ENCODE data around the gene KRT79.

The KRT79 gene

DNA sequence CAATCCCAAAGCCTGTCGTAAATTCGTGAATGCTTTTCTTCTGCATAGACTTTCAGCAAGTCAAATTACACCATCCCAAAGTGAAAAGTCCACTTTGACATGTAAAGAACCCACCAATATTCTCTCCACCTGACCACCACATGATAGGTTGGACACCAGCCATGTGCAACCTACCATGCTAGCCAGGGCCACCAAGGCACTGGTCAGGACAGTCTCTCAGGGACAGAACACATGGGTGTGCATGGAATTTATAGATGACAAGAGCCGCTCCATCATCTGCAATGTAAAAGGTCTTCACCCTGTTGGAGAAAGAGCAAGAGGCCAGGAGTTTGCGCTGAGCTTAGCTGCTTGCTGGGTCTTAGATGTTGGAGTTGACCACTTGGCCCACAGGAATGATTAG lies 51.6 kb downstream of the KRT79 start:
- H3K4me1 Mint-ChIP-seq: no peaks in the 10 kb centered on the region
- no peak for ATAC-seq (ENCODE audit: low read depth)
- DNase-seq (ENCODE audit: low spot score in 2 of 2): no peak
- no peak overlapping the region for H3K4me3 Mint-ChIP-seq
- H3K27ac Mint-ChIP-seq: no peak overlapping the region
- no peaks in the 10 kb centered on the region for H3K36me3 Mint-ChIP-seq
- H3K27me3 Mint-ChIP-seq: peaks cover 17% of the 10 kb centered on the region
- peaks cover 2% of the 10 kb centered on the region for H3K9me3 Mint-ChIP-seq

GRCh38 chr12:52781399-52782082 lies 52.6 kb downstream of the KRT79 start:
- Mint-ChIP-seq H3K9me3 (peaks cover 2% of the 10 kb centered on the region), H3K36me3 (no peaks in the 10 kb centered on the region), H3K4me3 (no peak overlapping the region), H3K27ac (no peak overlapping the region), H3K4me1 (no peaks in the 10 kb centered on the region), H3K27me3 (peaks cover 20% of the 10 kb centered on the region)
- ATAC-seq (ENCODE audit: low read depth): no peak
- DNase-seq (ENCODE audit: low spot score in 2 of 2): no peak

DNA sequence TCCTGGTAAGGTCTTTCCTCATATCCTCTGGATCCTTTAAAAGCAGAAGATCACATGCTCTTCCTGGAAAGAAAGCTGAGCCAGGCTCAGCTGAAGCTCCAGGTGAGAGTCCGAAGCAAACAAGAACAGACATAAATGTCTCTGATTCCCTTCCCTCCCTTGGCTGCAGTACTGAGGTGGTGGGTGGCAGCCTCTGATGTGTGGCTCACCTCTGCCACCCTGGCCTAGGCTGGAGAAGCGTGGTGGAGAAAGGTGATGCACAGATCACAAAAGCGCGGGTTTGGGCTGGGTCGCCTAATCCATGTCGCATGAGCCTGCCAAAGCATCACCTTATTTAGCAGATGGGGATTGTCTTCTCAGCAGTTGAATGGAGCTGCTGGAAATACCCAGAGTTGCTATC lies 54.2 kb downstream of the KRT79 start:
- Mint-ChIP-seq H3K4me3 (no peak overlapping the region), H3K9me3 (no peaks in the 10 kb centered on the region)

DNA sequence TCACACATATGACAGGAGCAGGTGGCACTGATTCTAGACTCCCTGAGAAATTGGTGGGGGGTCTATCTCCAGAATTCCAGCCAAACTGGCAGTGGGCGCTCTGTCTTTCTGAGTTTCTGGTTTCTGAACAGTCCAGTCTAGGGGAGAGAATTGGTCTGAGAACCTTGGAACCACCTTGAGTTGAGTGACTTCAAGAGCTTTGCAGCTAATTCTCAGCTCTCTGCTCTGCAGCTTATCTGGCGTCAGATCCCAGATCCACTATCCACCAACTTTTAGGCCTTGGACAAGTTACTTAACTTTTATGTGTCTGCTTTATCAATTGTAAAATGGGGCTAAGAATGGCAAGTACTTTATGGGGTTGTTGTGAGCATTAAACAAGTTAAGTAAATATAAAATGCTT lies 55.3 kb downstream of the KRT79 start:
- Mint-ChIP-seq H3K9me3 (no peaks in the 10 kb centered on the region), H3K4me1 (no peaks in the 10 kb centered on the region), H3K36me3 (no peaks in the 10 kb centered on the region), H3K4me3 (no peak overlapping the region), H3K27me3 (peaks cover 13% of the 10 kb centered on the region), H3K27ac (no peak overlapping the region)
- ATAC-seq (ENCODE audit: low read depth): no peak
- no peak for DNase-seq (ENCODE audit: low spot score in 2 of 2)

More for the DNA sequence above, 54.2 kb downstream of the KRT79 start:
- Mint-ChIP-seq H3K36me3 (no peaks in the 10 kb centered on the region), H3K27me3 (peaks cover 18% of the 10 kb centered on the region), H3K4me1 (no peaks in the 10 kb centered on the region), H3K27ac (no peak overlapping the region)
- ATAC-seq (ENCODE audit: low read depth) (no peak), DNase-seq (ENCODE audit: low spot score in 2 of 2) (no peak)

DNA sequence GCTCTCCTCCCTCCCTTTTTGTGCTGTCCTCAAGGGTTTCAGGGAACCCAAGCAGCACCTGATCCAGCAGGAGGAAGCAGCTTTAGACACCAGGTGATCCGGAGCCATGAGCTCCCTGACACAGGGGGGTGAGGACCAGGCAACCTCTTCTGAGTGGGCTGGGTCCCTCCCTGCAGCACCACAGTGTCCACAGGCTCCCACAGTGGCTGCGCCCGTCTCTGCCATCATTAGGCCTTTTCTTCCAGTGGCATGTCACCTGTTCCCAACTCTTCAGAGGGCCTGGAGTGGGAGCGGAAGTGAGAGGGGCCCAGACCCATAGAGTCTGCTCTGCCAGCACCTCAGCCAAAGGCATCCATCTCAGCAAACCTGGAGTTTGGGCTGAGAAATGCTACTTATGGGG lies 56.5 kb downstream of the KRT79 start:
- peaks cover 11% of the 10 kb centered on the region for H3K27me3 Mint-ChIP-seq
- no peak overlapping the region for H3K4me3 Mint-ChIP-seq
- H3K4me1 Mint-ChIP-seq: no peaks in the 10 kb centered on the region
- no peak overlapping the region for H3K27ac Mint-ChIP-seq
- no peaks in the 10 kb centered on the region for H3K9me3 Mint-ChIP-seq
- ATAC-seq (ENCODE audit: low read depth): no peak
- no peak for DNase-seq (ENCODE audit: low spot score in 2 of 2)
- H3K36me3 Mint-ChIP-seq: no peaks in the 10 kb centered on the region

DNA sequence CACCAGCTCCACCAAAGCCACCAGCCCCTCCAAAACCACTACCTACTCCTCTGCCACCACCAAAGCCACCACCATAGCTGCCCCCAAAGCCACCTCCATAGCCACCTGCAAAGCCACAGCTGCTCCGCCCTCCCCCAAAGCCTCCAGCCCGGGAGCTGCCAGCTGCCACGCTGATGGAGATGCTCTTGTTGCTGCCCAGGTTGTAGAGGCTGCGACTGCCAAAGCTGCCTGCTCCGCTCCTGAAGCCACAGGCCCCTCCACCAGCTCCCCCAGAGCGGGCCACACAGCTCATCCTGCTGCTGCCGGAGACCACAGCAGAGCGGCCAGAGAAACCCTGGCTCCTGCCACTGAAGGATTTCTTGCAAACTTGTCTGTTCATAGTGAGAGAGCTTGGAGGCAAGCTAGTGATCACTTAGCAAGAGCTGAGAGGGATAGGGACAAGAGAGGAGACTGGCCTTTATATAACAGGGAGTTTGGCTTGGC lies 57.2 kb downstream of the KRT79 start, which contains the start of gene KRT76:
KRT76 (minus strand) TSS at position 433 of the 483 bp plus-strand sequence; CDS start at position 379, 54 bp downstream.
- Mint-ChIP-seq H3K4me3 (no peak within 1 kb of the TSS), H3K27ac (no peak within 1 kb of the TSS), H3K36me3 (no peaks in the 10 kb centered on the region), H3K4me1 (no peaks in the 10 kb centered on the region), H3K9me3 (no peaks in the 10 kb centered on the region), H3K27me3 (peaks cover 11% of the 10 kb centered on the region)
- no peak for DNase-seq (ENCODE audit: low spot score in 2 of 2)
- ATAC-seq (ENCODE audit: low read depth): no peak

GRCh38 chr12:52776435-52776834 lies 57.7 kb downstream of the KRT79 start:
- Mint-ChIP-seq H3K4me3 (no peak overlapping the region), H3K27ac (no peak overlapping the region), H3K4me1 (no peaks in the 10 kb centered on the region), H3K36me3 (no peaks in the 10 kb centered on the region), H3K27me3 (peaks cover 9% of the 10 kb centered on the region), H3K9me3 (no peaks in the 10 kb centered on the region)
- DNase-seq (ENCODE audit: low spot score in 2 of 2) (no peak), ATAC-seq (ENCODE audit: low read depth) (no peak)

DNA sequence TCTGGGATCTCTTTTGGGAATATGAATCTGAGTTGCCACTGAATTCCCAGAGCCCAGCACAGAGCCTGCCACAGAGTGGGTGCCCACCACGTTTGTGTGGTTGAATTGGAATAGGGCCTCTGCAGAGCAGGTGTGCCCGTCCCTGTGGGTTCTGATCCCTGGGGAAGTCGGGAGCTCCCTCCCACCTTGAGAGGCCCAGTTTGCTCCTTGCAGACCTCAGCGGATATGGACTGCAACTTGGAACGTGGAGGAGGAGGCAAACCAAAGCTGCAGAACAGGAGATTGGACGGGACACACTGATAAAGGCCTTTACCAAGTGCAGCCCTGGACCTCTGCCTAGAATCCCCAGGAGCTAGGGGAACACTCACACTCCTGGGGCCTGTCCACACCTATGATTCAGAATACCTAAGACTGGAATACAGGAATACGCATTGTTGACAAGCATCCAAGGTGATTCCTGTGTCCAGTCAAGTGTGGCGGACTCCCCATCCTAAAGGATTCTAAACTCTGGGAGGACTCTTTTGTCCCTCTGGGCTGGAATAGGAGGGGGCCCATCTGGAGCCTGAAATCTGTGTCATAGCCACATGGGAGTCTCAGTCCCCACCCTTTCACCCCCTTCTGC lies 59.4 kb downstream of the KRT79 start:
- no peak overlapping the region for H3K4me3 Mint-ChIP-seq
- H3K36me3 Mint-ChIP-seq: no peaks in the 10 kb centered on the region
- DNase-seq (ENCODE audit: low spot score in 2 of 2): no peak
- peaks cover 16% of the 10 kb centered on the region for H3K27me3 Mint-ChIP-seq
- ATAC-seq (ENCODE audit: low read depth): no peak
- no peak overlapping the region for H3K27ac Mint-ChIP-seq
- H3K9me3 Mint-ChIP-seq: no peaks in the 10 kb centered on the region
- no peaks in the 10 kb centered on the region for H3K4me1 Mint-ChIP-seq

DNA sequence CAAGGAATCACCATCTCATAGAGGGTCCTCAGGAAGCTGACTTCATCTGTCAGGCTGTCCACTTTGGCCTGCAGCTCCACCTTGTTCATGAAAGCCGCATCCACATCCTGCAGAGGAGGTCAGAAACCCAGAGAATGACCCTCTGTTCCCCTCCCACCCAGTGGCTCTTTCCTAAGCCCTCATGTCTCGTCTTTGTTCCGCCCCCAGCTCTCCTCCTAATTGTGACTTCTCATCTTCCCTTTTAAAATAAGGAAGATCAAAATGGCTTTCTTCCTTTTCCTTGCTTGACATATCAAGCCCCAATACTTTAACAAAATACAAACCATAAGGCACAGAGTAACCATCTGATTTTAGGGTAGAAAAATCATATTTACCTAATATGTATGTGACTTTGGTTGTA lies 61.3 kb downstream of the KRT79 start:
- ATAC-seq (ENCODE audit: low read depth) (no peak), DNase-seq (ENCODE audit: low spot score in 2 of 2) (no peak)
- Mint-ChIP-seq H3K4me1 (no peaks in the 10 kb centered on the region), H3K36me3 (no peaks in the 10 kb centered on the region), H3K9me3 (no peaks in the 10 kb centered on the region), H3K4me3 (no peak overlapping the region), H3K27me3 (peaks cover 17% of the 10 kb centered on the region), H3K27ac (no peak overlapping the region)

DNA sequence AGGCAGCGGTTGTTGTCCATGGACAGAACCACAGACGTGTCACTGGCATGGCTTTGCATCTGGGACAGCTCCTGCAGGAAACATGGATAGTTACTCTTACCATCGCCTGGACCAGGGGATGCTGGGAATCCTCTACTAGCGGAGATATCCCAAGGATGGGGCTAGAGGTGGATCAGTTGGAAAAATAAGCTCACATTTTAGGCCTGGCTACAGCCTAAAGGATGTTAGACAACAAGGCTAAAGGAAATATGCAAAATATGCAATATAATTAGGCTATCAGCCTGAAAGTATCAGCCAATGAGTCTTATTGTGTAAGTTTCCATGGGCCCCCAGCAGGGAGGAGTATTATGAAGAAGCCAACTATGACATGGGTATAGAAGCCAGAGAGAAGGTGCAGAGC lies 61.9 kb downstream of the KRT79 start:
- DNase-seq (ENCODE audit: low spot score in 2 of 2) (no peak), ATAC-seq (ENCODE audit: low read depth) (no peak)
- Mint-ChIP-seq H3K9me3 (no peaks in the 10 kb centered on the region), H3K36me3 (no peaks in the 10 kb centered on the region), H3K27ac (no peak overlapping the region), H3K4me1 (no peaks in the 10 kb centered on the region), H3K27me3 (peaks cover 15% of the 10 kb centered on the region), H3K4me3 (no peak overlapping the region)

DNA sequence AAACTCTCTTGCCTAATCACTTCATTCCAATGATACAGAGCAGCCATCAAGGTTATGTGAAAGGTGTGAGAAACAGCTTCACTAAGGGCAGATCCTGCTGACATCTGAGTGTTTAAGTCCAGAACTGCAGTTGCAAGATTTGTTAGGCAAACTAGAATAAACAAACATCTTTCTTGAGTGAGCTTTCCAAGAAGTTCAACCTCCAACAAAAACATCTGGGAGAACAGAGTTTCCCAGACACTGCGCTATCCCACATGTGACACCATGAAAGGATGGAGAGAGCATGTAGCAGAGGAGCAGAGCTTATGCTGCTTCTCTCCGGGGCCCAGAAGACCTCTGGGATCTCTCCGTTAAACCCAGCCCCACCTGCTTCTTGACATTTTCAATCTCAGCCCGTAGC lies 62.6 kb downstream of the KRT79 start:
- Mint-ChIP-seq H3K4me3 (no peak overlapping the region), H3K36me3 (no peaks in the 10 kb centered on the region), H3K4me1 (no peaks in the 10 kb centered on the region), H3K27me3 (peaks cover 13% of the 10 kb centered on the region), H3K27ac (no peak overlapping the region), H3K9me3 (no peaks in the 10 kb centered on the region)
- DNase-seq (ENCODE audit: low spot score in 2 of 2) (no peak), ATAC-seq (ENCODE audit: low read depth) (no peak)

Measured in memory B cell (primary cell).